NCI-H748 (cell line): ENCODE data around the gene AMFR.

Experiments
- DNase-seq: peaks from one replicate; lab custom pipeline; 2025; ENCODE audit not compliant: unreplicated experiment; lab: John Stamatoyannopoulos, UW

AMFR gene

GRCh38 chr16:56336071-56336688 is 89.2 kb downstream of the AMFR start:
- no peak for DNase-seq

- no peak for DNase-seq
Observed at GRCh38 chr16:56334761-56335160, 90.6 kb downstream of the AMFR start.

GRCh38 chr16:56332464-56333079 is 92.8 kb downstream of the AMFR start:
- peak; percentile 9 for DNase-seq

GRCh38 chr16:56331915-56332314 is 93.4 kb downstream of the AMFR start:
- DNase-seq = no peak

GRCh38 chr16:56331399-56331798 is 93.9 kb downstream of the AMFR start:
- DNase-seq = no peak

GRCh38 chr16:56330476-56330875 is 94.9 kb downstream of the AMFR start:
- no peak for DNase-seq

GRCh38 chr16:56329887-56330286 is 95.5 kb downstream of the AMFR start:
- no peak for DNase-seq

GRCh38 chr16:56328276-56329022 is 96.9 kb downstream of the AMFR start:
- DNase-seq = no peak

- no peak for DNase-seq
Observed at GRCh38 chr16:56327929-56328258, 97.5 kb downstream of the AMFR start.

- no peak for DNase-seq
Observed at GRCh38 chr16:56327071-56327928, 98.0 kb downstream of the AMFR start.

GRCh38 chr16:56325956-56326355 is 99.4 kb downstream of the AMFR start:
- no peak for DNase-seq

GRCh38 chr16:56324406-56324805 is 100.9 kb downstream of the AMFR start:
- DNase-seq = no peak

GRCh38 chr16:56321571-56321970 is 103.8 kb downstream of the AMFR start:
- no peak for DNase-seq

GRCh38 chr16:56320811-56321558 is 104.4 kb downstream of the AMFR start:
- no peak for DNase-seq

GRCh38 chr16:56320056-56320455 is 105.3 kb downstream of the AMFR start:
- DNase-seq = no peak

GRCh38 chr16:56319376-56319775 is 106.0 kb downstream of the AMFR start:
- DNase-seq = no peak

GRCh38 chr16:56318827-56319140 is 106.6 kb downstream of the AMFR start:
- no peak for DNase-seq

- DNase-seq = peak; percentile 64
Observed at GRCh38 chr16:56317998-56318826, 107.1 kb downstream of the AMFR start.

- no peak for DNase-seq
Observed at GRCh38 chr16:56316545-56316944, 108.8 kb downstream of the AMFR start.

GRCh38 chr16:56315955-56316354 is 109.4 kb downstream of the AMFR start:
- no peak for DNase-seq
